ENCODE results near the gene TUB. TPM values are rescaled to one million over a fixed set of nuclear protein-coding genes. Genes with fewer than 3 reads are reported as not detected.
A peak's percentile ranks its signal among the peaks of the same experiment; 100 is the strongest.

The TUB gene
- total RNA-seq, 2 donors from 2014 or later, result 9.2 to 14.5 TPM

DNA sequence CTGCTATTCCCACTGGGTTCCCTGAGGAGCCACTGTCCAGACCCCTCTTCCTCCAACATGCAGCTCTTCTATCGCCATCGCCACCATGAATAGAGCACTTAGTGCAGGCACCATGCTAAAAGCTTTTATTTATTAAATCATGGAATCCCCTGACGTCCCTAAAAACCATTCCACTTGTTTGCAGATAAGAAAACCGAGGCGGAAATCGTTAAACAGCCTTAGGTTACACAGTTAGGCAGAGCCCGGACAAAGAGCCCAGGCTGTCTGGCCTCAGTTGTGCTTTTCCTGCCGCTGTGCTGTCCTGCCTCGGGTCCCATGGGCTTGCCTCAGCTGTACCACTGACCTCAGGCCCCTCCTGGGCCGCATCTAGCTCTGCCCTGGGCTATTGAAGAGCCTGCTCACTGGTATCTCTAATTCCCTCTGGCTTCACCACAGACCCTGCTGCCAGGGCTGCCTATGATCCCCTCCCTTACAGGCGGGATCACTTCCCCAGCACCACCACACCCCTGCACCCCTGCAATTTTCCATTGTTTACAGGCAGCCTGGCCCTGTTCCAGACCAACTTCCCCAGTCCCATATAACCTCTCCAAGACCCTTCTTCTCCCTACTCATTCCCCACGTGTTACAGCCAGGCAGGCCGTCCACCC is 13.0 kb upstream of the TUB start:
- H3K27me3 ChIP-seq (replicated peaks; ENCODE audit: insufficient read depth), result peaks cover 4% of the 10 kb centered on the region
- H3K4me3 ChIP-seq, result no peak overlapping the region
- H3K36me3 ChIP-seq, result no peaks in the 10 kb centered on the region
- TF ChIP-seq POLR2AphosphoS5 (IDR thresholded peaks at IDR 0.05), result no peak
- no peak for TF ChIP-seq POLR2A (IDR thresholded peaks at IDR 0.05)
- TF ChIP-seq, protein P1, sequence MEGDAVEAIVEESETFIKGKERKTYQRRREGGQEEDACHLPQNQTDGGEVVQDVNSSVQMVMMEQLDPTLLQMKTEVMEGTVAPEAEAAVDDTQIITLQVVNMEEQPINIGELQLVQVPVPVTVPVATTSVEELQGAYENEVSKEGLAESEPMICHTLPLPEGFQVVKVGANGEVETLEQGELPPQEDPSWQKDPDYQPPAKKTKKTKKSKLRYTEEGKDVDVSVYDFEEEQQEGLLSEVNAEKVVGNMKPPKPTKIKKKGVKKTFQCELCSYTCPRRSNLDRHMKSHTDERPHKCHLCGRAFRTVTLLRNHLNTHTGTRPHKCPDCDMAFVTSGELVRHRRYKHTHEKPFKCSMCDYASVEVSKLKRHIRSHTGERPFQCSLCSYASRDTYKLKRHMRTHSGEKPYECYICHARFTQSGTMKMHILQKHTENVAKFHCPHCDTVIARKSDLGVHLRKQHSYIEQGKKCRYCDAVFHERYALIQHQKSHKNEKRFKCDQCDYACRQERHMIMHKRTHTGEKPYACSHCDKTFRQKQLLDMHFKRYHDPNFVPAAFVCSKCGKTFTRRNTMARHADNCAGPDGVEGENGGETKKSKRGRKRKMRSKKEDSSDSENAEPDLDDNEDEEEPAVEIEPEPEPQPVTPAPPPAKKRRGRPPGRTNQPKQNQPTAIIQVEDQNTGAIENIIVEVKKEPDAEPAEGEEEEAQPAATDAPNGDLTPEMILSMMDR (IDR thresholded peaks at IDR 0.05), result no peak
- H3K27ac ChIP-seq, result no peak overlapping the region
- no peaks in the 10 kb centered on the region for H3K4me1 ChIP-seq (replicated peaks)
- no peaks in the 10 kb centered on the region for H3K9me3 ChIP-seq
- 76% methylated on average over 13 of the region's 13 CpGs for WGBS
- no peak for DNase-seq (ENCODE audit: low spot score)
- intact Hi-C loops (cut with DNase I), result no loop called here

DNA sequence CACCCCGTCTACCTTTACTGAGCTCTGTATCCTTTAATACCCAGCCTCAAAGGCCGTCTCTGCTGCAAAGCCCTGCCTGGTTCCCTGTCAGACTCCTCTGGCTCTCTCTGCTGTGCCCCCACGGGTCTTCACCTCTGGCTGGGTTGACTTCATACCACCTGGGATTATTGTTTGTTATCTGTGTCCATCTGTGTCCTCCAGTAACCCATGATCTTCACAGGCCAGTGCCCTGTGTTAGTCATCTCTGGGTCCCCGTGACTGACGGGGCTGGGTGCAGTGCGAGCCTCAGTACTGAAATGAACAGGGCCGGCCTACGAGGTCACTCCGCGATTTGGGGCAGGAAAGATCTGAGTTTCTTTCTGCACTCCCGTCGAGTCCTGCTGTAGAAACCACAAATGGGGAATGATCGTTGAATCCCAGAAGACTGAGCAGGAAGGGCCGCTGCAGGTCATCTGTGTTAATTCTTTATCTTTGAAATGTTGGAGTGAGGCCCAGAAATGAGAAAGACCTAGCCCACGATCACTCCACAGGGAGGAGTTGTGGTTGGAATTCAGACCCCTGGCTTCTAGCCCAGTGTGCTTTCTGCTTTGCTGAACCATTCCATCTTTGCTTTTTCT is 12.3 kb upstream of the TUB start:
- no peaks in the 10 kb centered on the region for H3K36me3 ChIP-seq
- H3K9me3 ChIP-seq, result no peaks in the 10 kb centered on the region
- intact Hi-C loops (cut with DNase I), result no loop called here
- 49% methylated on average over 15 of the region's 15 CpGs for WGBS
- no peaks in the 10 kb centered on the region for H3K4me1 ChIP-seq (replicated peaks)
- H3K4me3 ChIP-seq, result no peak overlapping the region
- TF ChIP-seq, protein P1 (IDR thresholded peaks at IDR 0.05), result no peak
- TF ChIP-seq POLR2A (IDR thresholded peaks at IDR 0.05), result no peak
- no peak for TF ChIP-seq POLR2AphosphoS5 (IDR thresholded peaks at IDR 0.05)
- H3K27ac ChIP-seq, result no peak overlapping the region
- no peak for DNase-seq (ENCODE audit: low spot score)
- peaks cover 4% of the 10 kb centered on the region for H3K27me3 ChIP-seq (replicated peaks; ENCODE audit: insufficient read depth)

DNA sequence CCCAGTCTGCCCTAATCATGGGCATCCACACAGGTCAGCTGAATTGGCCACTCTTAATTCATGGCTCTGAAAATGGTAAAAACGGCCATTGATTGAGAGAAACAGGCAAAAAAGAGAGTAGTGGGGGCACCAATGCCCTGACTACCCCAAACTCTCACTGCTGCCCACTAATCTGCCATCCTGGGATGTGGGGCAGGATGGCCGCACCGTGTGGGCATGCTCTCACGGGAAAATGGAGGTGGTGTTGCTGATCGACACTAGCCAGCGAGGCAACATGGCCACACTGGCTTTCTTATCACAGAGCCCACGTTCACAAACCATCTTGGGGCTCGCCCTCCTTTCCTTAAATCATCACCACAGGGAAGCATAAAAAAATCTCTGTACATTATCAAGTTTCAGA is 11.2 kb upstream of the TUB start:
- DNase-seq (ENCODE audit: low spot score), result no peak

DNA sequence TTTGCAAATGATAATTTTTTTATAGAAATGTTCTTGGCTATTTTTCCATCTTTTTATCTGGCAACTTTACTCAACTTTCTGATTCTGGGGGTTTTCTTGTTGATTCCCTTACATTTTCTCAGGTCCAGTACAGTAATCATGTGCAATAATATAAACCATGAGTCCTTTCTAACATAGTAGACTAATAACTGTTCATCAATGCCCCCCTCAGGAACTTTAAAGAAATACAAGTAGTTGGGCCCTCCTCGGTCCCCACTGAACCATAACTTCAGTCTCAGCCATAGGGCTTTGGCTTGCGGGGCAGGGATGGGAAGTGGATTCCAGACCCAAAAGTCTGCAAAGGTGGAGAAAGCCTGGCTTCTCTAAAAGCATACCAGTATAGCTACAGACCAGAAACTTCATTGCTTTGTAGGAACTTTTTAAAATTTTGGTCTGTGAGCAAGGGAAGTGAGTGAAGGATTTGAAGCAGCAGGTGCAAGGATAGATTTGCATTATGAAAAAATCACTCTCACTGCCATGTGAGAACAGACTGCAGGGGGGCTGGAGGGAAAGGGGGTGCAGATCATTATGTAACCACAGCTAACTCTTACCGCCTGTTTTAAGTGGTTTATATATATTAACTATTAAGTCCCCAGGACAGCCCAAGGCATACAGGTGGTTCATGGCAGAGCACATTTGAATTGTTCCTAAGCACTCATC is 10.4 kb upstream of the TUB start:
- H3K4me3 ChIP-seq, result no peak overlapping the region
- H3K4me1 ChIP-seq (replicated peaks), result no peaks in the 10 kb centered on the region
- H3K36me3 ChIP-seq, result no peaks in the 10 kb centered on the region
- H3K27ac ChIP-seq, result no peak overlapping the region
- no peaks in the 10 kb centered on the region for H3K9me3 ChIP-seq
- peaks cover 4% of the 10 kb centered on the region for H3K27me3 ChIP-seq (replicated peaks; ENCODE audit: insufficient read depth)
- no peak for DNase-seq (ENCODE audit: low spot score)
- intact Hi-C loops (cut with DNase I), result no loop called here
- no peak for TF ChIP-seq POLR2AphosphoS5 (IDR thresholded peaks at IDR 0.05)
- TF ChIP-seq, protein P1 (IDR thresholded peaks at IDR 0.05), result peak in 1 of 4 experiments; percentile 5
- WGBS, result 46% methylated on average over 3 of the region's 3 CpGs

More for the DNA sequence above, 11.2 kb upstream of the TUB start:
- Histone ChIP-seq H3K27ac (no peak overlapping the region), H3K4me1 (replicated peaks) (no peaks in the 10 kb centered on the region), H3K27me3 (replicated peaks; ENCODE audit: insufficient read depth) (peaks cover 4% of the 10 kb centered on the region), H3K9me3 (no peaks in the 10 kb centered on the region), H3K4me3 (no peak overlapping the region), H3K36me3 (no peaks in the 10 kb centered on the region)
- intact Hi-C loops (cut with DNase I), result no loop called here
- TF ChIP-seq, protein P1 (IDR thresholded peaks at IDR 0.05), result no peak
- TF ChIP-seq POLR2A (IDR thresholded peaks at IDR 0.05) (no peak), POLR2AphosphoS5 (IDR thresholded peaks at IDR 0.05) (no peak)
- 91% methylated on average over 8 of the region's 8 CpGs for WGBS

All from prostate gland (tissue), 2 donors.